ENCODE data around the gene ID4.

- TF ChIP-seq POLR2A (IDR thresholded peaks at IDR 0.05; ENCODE audit: low read depth) (no peak), CTCF (IDR thresholded peaks at IDR 0.05) (no peak), EP300 (IDR thresholded peaks at IDR 0.05) (no peak)
Observed at GRCh38 chr6:19811397-19812079, 25.6 kb upstream of the ID4 start.
